Left ventricle myocardium inferior (tissue), 1 donor: ENCODE measurements around the gene ARHGAP25. TPM values are rescaled to one million over a fixed set of nuclear protein-coding genes. Genes with fewer than 3 reads are reported as not detected.

Source experiments
- DNase-seq: peaks from one replicate; pipeline ENCODE4 v3.0.0-alpha.2; 2020
- H3K27ac ChIP-seq: fragments of 200-600 bp; replicated peaks from 2 replicates; pipeline ENCODE4 v1.8.0; 2021
- H3K27me3 ChIP-seq: fragments of 200-600 bp; 2 replicates; pipeline ENCODE4 v1.8.0; 2021; ENCODE audit warnings: low read depth
- H3K36me3 ChIP-seq: fragments of 200-600 bp; 2 replicates; pipeline ENCODE4 v1.8.0; 2021
- H3K4me1 ChIP-seq: fragments of 200-600 bp; 2 replicates; pipeline ENCODE4 v1.8.0; 2021
- H3K4me3 ChIP-seq: fragments of 200-600 bp; 2 replicates; pipeline ENCODE4 v1.8.0; 2021; ENCODE audit warnings: mild to moderate bottlenecking, moderate library complexity
- H3K9me3 ChIP-seq: fragments of 200-600 bp; replicated peaks from 2 replicates; pipeline ENCODE4 v1.8.0; 2021
- CTCF ChIP-seq: fragments of 200-600 bp; IDR thresholded peaks from 2 replicates; pipeline ENCODE4 v1.8.0; 2021; ENCODE audit warnings: antibody characterized with exemption, mild to moderate bottlenecking, borderline replicate concordance
- intact Hi-C: fragments of 100-400 bp; cut with micrococcal nuclease; formaldehyde crosslinking; loops from one replicate; pipeline ENCODE4 v1.11.0; 2022
- total RNA-seq: library from RNA; stranded (reverse); fragmentation: NEBNext Ultra II Directional; extraction: Animal tissue kit (Norgen Biotek cat#: 25700); gene quantifications from one replicate; pipeline ENCODE4 v1.2.1, GENCODE V29; 2021
- donor health status: DM: no; HTN: yes; CAD: no; lungs with severe emphysema.

Gene ARHGAP25
- total RNA-seq, 1 donor from 2014 or later: 5.3 TPM

GRCh38 chr2:68710336-68710735, 24.3 kb upstream of the ARHGAP25 start:
- no peak overlapping the region for H3K4me3 ChIP-seq
- H3K36me3 ChIP-seq: no peaks in the 10 kb centered on the region
- intact Hi-C loops: loop anchor here (10.0 kb wide), 1 partner anchor 226 kb away; no protein-coding TSS in a partner anchor
- peaks cover 5% of the 10 kb centered on the region for H3K4me1 ChIP-seq
- H3K9me3 ChIP-seq: no peaks in the 10 kb centered on the region
- H3K27ac ChIP-seq: no peak overlapping the region
- DNase-seq: no peak
- H3K27me3 ChIP-seq: peaks cover 7% of the 10 kb centered on the region
- TF ChIP-seq CTCF: no peak

DNA sequence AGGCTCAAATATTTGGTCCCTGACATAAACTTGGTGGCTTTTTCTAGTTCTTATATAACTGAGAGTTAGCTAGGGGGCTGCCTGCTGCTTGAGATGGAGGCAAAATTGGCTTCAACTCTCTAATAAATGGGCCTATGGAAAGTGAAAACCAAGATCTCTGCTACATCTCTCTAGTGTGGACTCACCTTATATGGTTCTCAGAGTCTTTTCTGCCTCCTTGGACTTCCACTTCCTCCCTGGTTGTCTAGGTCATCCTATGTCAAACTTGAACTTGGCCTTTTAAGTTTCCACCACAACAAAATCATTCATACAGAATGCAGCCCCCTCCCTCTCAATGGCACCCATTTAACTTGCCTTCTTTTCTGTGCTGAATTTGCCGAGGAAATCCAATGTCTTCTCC, 23.9 kb upstream of the ARHGAP25 start:
- intact Hi-C loops: loop anchor here (10.0 kb wide), 1 partner anchor 226 kb away; no protein-coding TSS in a partner anchor
- Histone ChIP-seq H3K36me3 (no peaks in the 10 kb centered on the region), H3K4me3 (no peak overlapping the region), H3K27ac (no peak overlapping the region), H3K4me1 (peaks cover 8% of the 10 kb centered on the region), H3K9me3 (no peaks in the 10 kb centered on the region), H3K27me3 (peaks cover 7% of the 10 kb centered on the region)
- no peak for TF ChIP-seq CTCF
- DNase-seq: no peak

DNA sequence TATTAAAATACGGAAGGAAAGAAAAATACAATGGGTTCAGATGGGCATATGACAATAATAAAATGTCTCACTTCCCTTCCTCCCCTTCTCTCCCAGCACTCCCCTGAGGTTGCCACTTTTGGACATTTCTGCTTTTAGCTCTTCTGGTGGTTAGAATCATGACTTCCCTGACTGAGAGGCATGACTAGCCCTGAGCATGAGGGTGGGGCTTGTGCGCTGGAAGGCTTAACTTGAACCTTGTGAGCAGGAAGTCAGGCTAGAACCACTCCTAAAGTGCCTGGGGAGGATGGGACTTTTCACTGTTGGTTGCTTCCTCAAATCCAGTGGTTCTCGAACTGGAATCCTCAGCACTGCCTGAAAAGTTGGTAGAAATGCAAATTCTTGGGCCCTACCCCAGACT, 19.7 kb upstream of the ARHGAP25 start:
- Histone ChIP-seq H3K4me1 (peaks cover 12% of the 10 kb centered on the region), H3K9me3 (no peaks in the 10 kb centered on the region), H3K4me3 (no peak overlapping the region), H3K27ac (peak overlapping the region; percentile 34), H3K27me3 (peaks cover 11% of the 10 kb centered on the region), H3K36me3 (no peaks in the 10 kb centered on the region)
- DNase-seq: peak; percentile 51
- intact Hi-C loops: loop anchor here (10.0 kb wide), 1 partner anchor 230 kb away; no protein-coding TSS in a partner anchor
- no peak for TF ChIP-seq CTCF

GRCh38 chr2:68715353-68716041, 19.1 kb upstream of the ARHGAP25 start:
- no peak for DNase-seq
- intact Hi-C loops: loop anchor here (10.0 kb wide), 1 partner anchor 231 kb away; no protein-coding TSS in a partner anchor
- Histone ChIP-seq H3K9me3 (no peaks in the 10 kb centered on the region), H3K27ac (peak overlapping the region; percentile 34), H3K27me3 (peaks cover 15% of the 10 kb centered on the region), H3K4me3 (no peak overlapping the region), H3K4me1 (peaks cover 12% of the 10 kb centered on the region), H3K36me3 (no peaks in the 10 kb centered on the region)
- peak; percentile 73 for TF ChIP-seq CTCF

DNA sequence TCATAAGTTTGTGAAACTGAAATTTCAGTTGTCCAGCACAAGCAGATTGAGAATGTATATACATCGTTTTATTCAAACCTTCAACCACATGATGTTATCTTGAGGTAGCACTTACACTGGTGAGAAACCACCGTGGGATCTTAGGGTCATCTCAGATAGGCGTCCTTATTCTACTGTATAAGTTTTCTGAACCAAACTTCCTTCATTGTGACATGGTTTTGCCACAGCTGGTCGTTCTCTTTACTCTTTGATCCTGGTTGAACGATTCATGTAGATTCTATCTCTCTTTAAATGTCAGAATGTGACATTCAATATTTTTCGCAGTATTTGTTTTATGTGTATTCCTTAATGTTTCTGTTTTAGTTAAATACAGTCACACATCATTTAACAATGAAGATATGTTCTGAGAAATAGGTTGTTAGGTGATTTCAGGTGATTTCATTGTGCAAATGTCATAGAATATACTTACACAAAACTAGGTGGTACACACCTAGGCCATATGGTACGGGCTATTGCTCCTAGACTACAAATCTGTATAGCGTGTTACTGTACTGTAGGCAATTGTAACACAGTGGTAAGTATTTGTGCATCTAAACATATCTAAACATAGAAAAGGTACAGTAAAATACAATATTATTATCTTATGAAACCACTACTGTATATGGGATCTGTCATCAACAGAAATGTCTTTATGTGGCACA, 17.9 kb upstream of the ARHGAP25 start:
- intact Hi-C loops: loop anchor here (10.0 kb wide), 1 partner anchor 232 kb away; no protein-coding TSS in a partner anchor
- Histone ChIP-seq H3K9me3 (no peaks in the 10 kb centered on the region), H3K4me1 (peaks cover 12% of the 10 kb centered on the region), H3K4me3 (no peak overlapping the region), H3K36me3 (no peaks in the 10 kb centered on the region), H3K27me3 (peaks cover 21% of the 10 kb centered on the region), H3K27ac (no peak overlapping the region)
- DNase-seq: no peak
- no peak for TF ChIP-seq CTCF
